ENCODE measurements around the gene TRIL. TPM values are rescaled to one million over a fixed set of nuclear protein-coding genes. Genes with fewer than 3 reads are reported as not detected.

Gene TRIL
- total and polyA plus RNA-seq, 9 of the 15 experiments (the other 6 are each of a cell fraction or from before 2014, with no cell fraction given), result not detected

DNA sequence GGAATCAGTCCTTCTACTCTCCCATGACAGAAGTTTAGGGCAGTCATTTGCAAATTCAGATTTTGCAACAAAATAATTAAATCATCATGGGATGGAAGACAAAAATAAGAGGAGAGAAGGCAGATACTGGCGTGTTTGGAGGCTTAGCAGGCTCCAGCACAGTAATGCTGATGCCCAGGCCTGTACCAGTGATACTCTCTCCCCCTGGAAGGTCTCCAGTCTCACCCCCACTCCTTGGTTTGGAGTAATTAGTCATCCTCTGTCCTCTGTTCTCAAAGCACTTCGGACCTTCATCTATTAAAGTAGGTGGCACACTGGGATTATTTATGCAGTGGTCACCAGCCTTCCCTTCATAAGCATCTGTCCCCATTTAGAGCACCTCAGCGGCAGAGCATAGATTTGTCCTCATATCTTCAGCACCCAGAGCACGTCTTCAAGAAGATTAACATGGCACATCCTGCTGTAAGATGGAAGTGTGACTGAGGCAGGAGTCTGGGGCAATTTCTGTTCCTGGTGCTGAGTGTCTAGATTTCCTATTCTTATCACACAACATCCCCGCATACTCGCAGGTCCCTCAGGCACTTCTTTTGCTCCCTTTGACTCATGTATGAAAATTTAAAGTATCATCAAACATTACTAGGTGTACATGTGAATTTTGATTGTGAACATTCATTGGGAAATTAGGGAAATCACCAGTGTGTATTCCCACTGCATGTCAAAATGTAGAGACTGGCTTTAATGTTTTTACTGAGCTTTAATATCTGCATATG lies 31.3 kb upstream of the TRIL start:
- in situ Hi-C loops (cut with MboI), result no loop called here
- TF ChIP-seq, protein P1, sequence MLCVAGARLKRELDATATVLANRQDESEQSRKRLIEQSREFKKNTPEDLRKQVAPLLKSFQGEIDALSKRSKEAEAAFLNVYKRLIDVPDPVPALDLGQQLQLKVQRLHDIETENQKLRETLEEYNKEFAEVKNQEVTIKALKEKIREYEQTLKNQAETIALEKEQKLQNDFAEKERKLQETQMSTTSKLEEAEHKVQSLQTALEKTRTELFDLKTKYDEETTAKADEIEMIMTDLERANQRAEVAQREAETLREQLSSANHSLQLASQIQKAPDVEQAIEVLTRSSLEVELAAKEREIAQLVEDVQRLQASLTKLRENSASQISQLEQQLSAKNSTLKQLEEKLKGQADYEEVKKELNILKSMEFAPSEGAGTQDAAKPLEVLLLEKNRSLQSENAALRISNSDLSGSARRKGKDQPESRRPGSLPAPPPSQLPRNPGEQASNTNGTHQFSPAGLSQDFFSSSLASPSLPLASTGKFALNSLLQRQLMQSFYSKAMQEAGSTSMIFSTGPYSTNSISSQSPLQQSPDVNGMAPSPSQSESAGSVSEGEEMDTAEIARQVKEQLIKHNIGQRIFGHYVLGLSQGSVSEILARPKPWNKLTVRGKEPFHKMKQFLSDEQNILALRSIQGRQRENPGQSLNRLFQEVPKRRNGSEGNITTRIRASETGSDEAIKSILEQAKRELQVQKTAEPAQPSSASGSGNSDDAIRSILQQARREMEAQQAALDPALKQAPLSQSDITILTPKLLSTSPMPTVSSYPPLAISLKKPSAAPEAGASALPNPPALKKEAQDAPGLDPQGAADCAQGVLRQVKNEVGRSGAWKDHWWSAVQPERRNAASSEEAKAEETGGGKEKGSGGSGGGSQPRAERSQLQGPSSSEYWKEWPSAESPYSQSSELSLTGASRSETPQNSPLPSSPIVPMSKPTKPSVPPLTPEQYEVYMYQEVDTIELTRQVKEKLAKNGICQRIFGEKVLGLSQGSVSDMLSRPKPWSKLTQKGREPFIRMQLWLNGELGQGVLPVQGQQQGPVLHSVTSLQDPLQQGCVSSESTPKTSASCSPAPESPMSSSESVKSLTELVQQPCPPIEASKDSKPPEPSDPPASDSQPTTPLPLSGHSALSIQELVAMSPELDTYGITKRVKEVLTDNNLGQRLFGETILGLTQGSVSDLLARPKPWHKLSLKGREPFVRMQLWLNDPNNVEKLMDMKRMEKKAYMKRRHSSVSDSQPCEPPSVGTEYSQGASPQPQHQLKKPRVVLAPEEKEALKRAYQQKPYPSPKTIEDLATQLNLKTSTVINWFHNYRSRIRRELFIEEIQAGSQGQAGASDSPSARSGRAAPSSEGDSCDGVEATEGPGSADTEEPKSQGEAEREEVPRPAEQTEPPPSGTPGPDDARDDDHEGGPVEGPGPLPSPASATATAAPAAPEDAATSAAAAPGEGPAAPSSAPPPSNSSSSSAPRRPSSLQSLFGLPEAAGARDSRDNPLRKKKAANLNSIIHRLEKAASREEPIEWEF (CRISPR knock-in tag; IDR thresholded peaks at IDR 0.05), result no peak
- TF ChIP-seq SMAD4 (CRISPR knock-in tag; conservative IDR thresholded peaks at IDR 0.05) (no peak), TAL1 (IDR thresholded peaks at IDR 0.05) (no peak), FUS (optimal IDR thresholded peaks at IDR 0.05; ENCODE audit: low read depth, low read length) (no peak), CBX3 (IDR thresholded peaks at IDR 0.05; ENCODE audit: borderline replicate concordance in 1 of 2, low read length in 2 of 2) (no peak), SAFB2 (IDR thresholded peaks at IDR 0.05; ENCODE audit: borderline replicate concordance, low read depth, low read length, severe bottlenecking) (no peak), ZNF184 (CRISPR knock-in tag; IDR thresholded peaks at IDR 0.05) (no peak), PPARD (CRISPR knock-in tag; IDR thresholded peaks at IDR 0.05) (no peak), ZBTB7A (IDR thresholded peaks at IDR 0.05; ENCODE audit: borderline replicate concordance, control insufficient read depth, low read depth, low read length) (no peak), MCM3 (IDR thresholded peaks at IDR 0.05) (no peak), SRSF9 (IDR thresholded peaks at IDR 0.05; ENCODE audit: borderline replicate concordance, low read depth, low read length) (no peak), EGR1 (conservative IDR thresholded peaks at IDR 0.05) (no peak), THRA (IDR thresholded peaks at IDR 0.05) (no peak), POLR3G (IDR thresholded peaks at IDR 0.05; ENCODE audit: extremely low read depth, insufficient read length, insufficient replicate concordance) (no peak), MECOM (CRISPR knock-in tag; IDR thresholded peaks at IDR 0.05) (no peak)
- no TSS peak for BruUV-seq (replicated peaks)
- POLR2A ChIA-PET, result interaction anchor here (0.6 kb wide), 1 partner anchor 84 kb away, joined by 4 read pairs; no protein-coding TSS in a partner anchor
- no peak for DNase-seq (ENCODE audit: extremely low read depth in 1 of 4, low spot score in 3 of 4)
- no peak overlapping the region for H3K27ac ChIP-seq (ENCODE audit: extremely low read depth, low read depth, low read length)
- intact Hi-C loops (cut with micrococcal nuclease), result no loop called here
- H4K20me1 ChIP-seq (replicated peaks; ENCODE audit: control insufficient read depth, insufficient read depth, low read length), result no peaks in the 10 kb centered on the region
- H3K27me3 ChIP-seq (ENCODE audit: control insufficient read depth in 2 of 2, insufficient read depth in 2 of 2, low read length in 2 of 2), result no peaks in the 10 kb centered on the region
- H3K9me1 ChIP-seq (ENCODE audit: control insufficient read depth, insufficient read depth, low read length), result no peaks in the 10 kb centered on the region
- no peak for FAIRE-seq
- CTCF ChIA-PET (ENCODE audit: low intra/inter-chr PET ratio), result no interaction called here
- no peak overlapping the region for H3K9ac ChIP-seq (ENCODE audit: insufficient read depth in 1 of 2, low read depth in 2 of 2, low read length in 2 of 2)
- no peak overlapping the region for H3K4me3 ChIP-seq
- no peaks in the 10 kb centered on the region for H3K79me2 ChIP-seq (ENCODE audit: control insufficient read depth, insufficient read depth, low read length)
- H3K4me2 ChIP-seq (ENCODE audit: insufficient read depth, low read length), result no peak overlapping the region
- no peaks in the 10 kb centered on the region; a peak in 1 of 5 replicates for H3K4me1 ChIP-seq (replicated peaks in 1 of 2; ENCODE audit: control insufficient read depth in 2 of 2, insufficient read depth in 2 of 2, low read length in 2 of 2)
- 3% methylated on average over 6 of the region's 6 CpGs for WGBS (ENCODE audit: insufficient coverage, low coverage, missing lambda C conversion rate)
- no peak for ATAC-seq
- no peaks in the 10 kb centered on the region for H3K9me3 ChIP-seq (replicated peaks; ENCODE audit: control insufficient read depth, insufficient read depth, low read depth, low read length)
- no peak overlapping the region for H2AFZ ChIP-seq (ENCODE audit: low read depth, low read length)
- no peaks in the 10 kb centered on the region for H3K36me3 ChIP-seq (ENCODE audit: control insufficient read depth, insufficient read depth, low read length)

Data from K562 (cell line).